Memory B cell (primary cell): Measurements from ENCODE around the gene BRIP1.
"Not testable (repeated sequence)": the region's sequence is repeated elsewhere in the genome, so short reads cannot be mapped to it uniquely, and the experiment has no call there.

Experiments used
- ATAC-seq: fragments of 150-1000 bp; cut with Tn5 transposase; 2 replicates; pipeline ENCODE4 v1.10.0; 2021; ENCODE audit warnings: low read depth, mild to moderate bottlenecking, moderate library complexity
- DNase-seq, 2 donors: peaks; one replicate each; pipeline ENCODE4 v3.0.0; 2022; ENCODE audit warnings: low spot score in 2 of 2
- H3K27ac Mint-ChIP-seq: one replicate; pipeline ENCODE4 v1.8.0; 2022; ENCODE audit warnings: mild to moderate bottlenecking, moderate library complexity, mixed read lengths
- H3K27me3 Mint-ChIP-seq: one replicate; pipeline ENCODE4 v1.8.0; 2022; ENCODE audit warnings: mixed read lengths
- H3K36me3 Mint-ChIP-seq: one replicate; pipeline ENCODE4 v1.8.0; 2022; ENCODE audit warnings: mild to moderate bottlenecking, mixed read lengths
- H3K4me1 Mint-ChIP-seq: one replicate; pipeline ENCODE4 v1.8.0; 2022; ENCODE audit warnings: mixed read lengths
- H3K4me3 Mint-ChIP-seq: one replicate; pipeline ENCODE4 v1.8.0; 2022; ENCODE audit warnings: mild to moderate bottlenecking, moderate library complexity, mixed read lengths
- H3K9me3 Mint-ChIP-seq: one replicate; pipeline ENCODE4 v1.8.0; 2022; ENCODE audit warnings: mixed read lengths

Gene BRIP1

DNA sequence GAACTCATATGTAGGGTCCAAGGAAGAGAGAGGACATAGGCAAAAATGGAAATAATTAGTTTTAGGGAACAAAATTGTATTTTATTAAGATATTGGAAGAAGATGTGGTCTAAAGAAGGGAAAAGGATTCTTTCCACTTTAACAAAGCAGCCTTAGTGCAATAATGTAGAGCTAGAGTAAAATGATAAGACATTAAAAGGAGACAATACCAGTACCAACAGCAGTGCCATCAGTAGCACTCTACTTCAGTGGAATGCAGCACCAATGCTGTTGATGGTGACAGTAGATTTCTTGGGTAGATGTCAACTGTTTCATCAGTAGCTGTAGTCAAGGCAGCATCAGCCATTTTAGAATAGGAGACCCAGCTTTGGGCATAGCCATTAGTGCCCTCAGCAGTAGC is 124.3 kb downstream of the BRIP1 start:
- Mint-ChIP-seq H3K9me3 (peaks cover 14% of the 10 kb centered on the region), H3K4me1 (no peaks in the 10 kb centered on the region), H3K27ac (no peak overlapping the region), H3K36me3 (peaks cover 13% of the 10 kb centered on the region), H3K4me3 (no peak overlapping the region), H3K27me3 (no peaks in the 10 kb centered on the region)
- ATAC-seq (no peak), DNase-seq (no peak)

DNA sequence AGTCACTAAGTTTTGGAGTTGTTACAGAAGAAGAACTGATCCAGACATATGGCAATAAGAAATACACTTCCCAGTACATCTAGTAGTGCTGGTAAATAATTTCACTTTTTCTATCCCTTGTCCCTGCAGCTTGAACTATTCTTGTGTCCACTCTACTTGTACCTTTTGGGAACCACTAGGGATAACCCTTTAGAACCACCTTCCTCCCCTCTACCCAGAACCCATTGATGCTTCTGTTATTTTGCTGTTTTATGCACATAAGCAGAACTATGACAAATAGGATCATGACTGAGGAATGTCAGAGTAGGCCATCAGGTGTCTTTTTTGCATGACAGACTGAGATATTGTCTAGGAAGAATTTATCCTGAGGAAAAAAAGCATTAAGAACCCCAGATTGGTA is 125.1 kb downstream of the BRIP1 start:
- peaks cover 13% of the 10 kb centered on the region for H3K36me3 Mint-ChIP-seq
- H3K27me3 Mint-ChIP-seq: no peaks in the 10 kb centered on the region
- no peak overlapping the region for H3K4me3 Mint-ChIP-seq
- no peak overlapping the region for H3K27ac Mint-ChIP-seq
- no peaks in the 10 kb centered on the region for H3K4me1 Mint-ChIP-seq
- H3K9me3 Mint-ChIP-seq: peaks cover 14% of the 10 kb centered on the region
- no peak for ATAC-seq
- DNase-seq: no peak

DNA sequence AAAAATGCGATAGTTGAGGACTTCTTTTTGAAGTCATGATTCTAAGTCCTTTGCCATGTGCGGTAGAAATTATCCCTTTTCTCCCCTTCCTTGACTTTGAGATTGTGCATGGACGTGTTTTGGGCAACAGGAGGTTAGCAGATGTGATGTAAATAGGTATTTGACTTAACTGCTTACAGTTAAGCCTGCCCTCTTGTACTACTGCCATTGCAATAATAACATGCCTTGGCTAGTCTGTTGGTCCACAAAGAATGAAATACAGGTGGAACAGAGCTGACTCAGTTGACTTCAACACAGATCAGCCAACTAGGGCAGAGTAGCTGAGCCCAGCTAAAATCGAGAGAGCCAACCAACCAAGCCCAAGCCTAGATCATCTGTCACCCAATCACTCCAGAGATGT is 125.5 kb downstream of the BRIP1 start:
- Mint-ChIP-seq H3K4me3 (no peak overlapping the region), H3K27me3 (no peaks in the 10 kb centered on the region), H3K36me3 (peaks cover 13% of the 10 kb centered on the region), H3K27ac (no peak overlapping the region), H3K9me3 (peaks cover 14% of the 10 kb centered on the region), H3K4me1 (no peaks in the 10 kb centered on the region)
- no peak for ATAC-seq
- no peak for DNase-seq

DNA sequence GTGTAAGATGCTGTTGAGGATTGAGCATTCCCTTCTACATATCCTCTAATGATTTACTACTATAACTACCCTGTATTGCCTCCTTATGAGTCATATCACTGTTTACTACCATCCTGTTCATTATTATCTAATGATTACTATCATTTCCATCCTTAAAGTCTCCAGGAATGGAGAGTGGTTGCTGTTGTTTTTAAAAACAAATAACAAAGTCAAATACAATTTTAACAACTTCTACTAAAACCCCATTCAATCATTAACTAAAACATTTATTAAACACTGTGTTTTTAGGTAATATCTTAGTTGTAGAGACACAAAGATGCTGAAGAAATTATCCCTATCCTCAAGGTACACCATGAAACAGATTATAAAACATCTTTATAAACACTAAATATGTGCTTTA is 126.9 kb downstream of the BRIP1 start:
- H3K4me3 Mint-ChIP-seq: no peak overlapping the region
- no peaks in the 10 kb centered on the region for H3K27me3 Mint-ChIP-seq
- no peaks in the 10 kb centered on the region for H3K4me1 Mint-ChIP-seq
- peaks cover 13% of the 10 kb centered on the region for H3K9me3 Mint-ChIP-seq
- no peak overlapping the region for H3K27ac Mint-ChIP-seq
- ATAC-seq (no peak), DNase-seq (no peak)
- peaks cover 13% of the 10 kb centered on the region for H3K36me3 Mint-ChIP-seq

DNA sequence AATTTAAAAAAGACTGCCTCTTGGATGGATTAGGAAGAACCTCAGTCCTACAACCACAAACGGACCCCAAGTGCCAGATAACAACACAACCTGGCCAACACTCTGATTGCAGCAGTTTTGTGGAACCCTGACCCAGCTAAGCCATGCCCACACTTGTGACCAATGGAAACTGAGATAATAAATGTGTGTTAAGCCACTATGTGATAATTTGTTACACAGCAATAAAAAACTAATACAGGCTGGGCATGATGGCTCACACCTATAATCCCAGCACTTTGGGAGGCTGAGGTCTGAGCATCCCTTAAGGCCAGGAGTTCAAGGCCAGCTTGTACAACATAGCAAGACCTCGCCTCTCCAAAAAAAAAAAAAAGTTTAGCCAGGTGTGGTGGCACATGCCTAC is 127.5 kb downstream of the BRIP1 start:
- no peak for ATAC-seq
- peaks cover 8% of the 10 kb centered on the region for H3K36me3 Mint-ChIP-seq
- no peak overlapping the region for H3K4me3 Mint-ChIP-seq
- H3K9me3 Mint-ChIP-seq: peaks cover 7% of the 10 kb centered on the region
- no peaks in the 10 kb centered on the region for H3K4me1 Mint-ChIP-seq
- no peaks in the 10 kb centered on the region for H3K27me3 Mint-ChIP-seq
- no peak overlapping the region for H3K27ac Mint-ChIP-seq
- DNase-seq: no peak

DNA sequence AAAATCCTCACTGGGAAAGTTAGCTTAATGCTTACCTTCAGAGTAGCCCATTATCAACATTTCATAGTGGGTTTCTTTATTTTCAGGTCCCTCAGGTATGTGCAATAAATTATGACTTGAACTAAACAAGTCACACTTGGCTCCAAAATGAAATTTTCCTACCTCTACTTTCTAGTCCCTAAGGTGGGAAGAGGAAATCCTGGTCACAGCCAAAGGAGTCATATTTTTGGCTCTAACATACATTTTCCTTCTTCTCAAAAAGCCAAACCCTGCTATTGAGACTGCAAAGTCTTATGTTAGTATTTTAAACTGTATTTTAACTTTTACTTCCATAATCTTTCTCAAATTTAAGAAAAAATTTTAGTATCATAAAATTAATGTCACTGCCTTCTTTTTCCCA is 128.9 kb downstream of the BRIP1 start:
- peaks cover 5% of the 10 kb centered on the region for H3K36me3 Mint-ChIP-seq
- H3K4me3 Mint-ChIP-seq: no peak overlapping the region
- DNase-seq (no peak), ATAC-seq (no peak)
- H3K9me3 Mint-ChIP-seq: peaks cover 7% of the 10 kb centered on the region
- no peak overlapping the region for H3K27ac Mint-ChIP-seq
- no peaks in the 10 kb centered on the region for H3K4me1 Mint-ChIP-seq
- no peaks in the 10 kb centered on the region for H3K27me3 Mint-ChIP-seq

DNA sequence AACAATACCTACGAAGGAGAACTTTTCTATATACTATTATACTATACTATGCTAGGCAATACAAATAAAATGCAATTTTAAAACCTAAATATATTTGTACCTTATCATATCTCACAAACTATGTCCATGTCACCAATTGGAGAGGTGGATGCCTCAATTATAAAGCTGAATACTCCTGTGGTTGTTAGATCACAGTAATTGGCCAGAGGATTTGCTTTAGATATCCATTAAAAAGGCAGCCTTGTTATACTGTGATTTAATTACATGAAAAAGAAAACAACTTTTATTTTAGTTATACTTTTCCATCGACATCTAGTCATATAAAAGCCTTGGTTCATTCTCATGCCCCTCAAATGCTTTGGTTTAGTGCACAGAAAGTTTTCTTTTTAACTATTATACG is 129.3 kb downstream of the BRIP1 start:
- H3K27me3 Mint-ChIP-seq: no peaks in the 10 kb centered on the region
- peaks cover 7% of the 10 kb centered on the region for H3K9me3 Mint-ChIP-seq
- ATAC-seq (no peak), DNase-seq (no peak)
- H3K27ac Mint-ChIP-seq: no peak overlapping the region
- peaks cover 5% of the 10 kb centered on the region for H3K36me3 Mint-ChIP-seq
- no peaks in the 10 kb centered on the region for H3K4me1 Mint-ChIP-seq
- no peak overlapping the region for H3K4me3 Mint-ChIP-seq

DNA sequence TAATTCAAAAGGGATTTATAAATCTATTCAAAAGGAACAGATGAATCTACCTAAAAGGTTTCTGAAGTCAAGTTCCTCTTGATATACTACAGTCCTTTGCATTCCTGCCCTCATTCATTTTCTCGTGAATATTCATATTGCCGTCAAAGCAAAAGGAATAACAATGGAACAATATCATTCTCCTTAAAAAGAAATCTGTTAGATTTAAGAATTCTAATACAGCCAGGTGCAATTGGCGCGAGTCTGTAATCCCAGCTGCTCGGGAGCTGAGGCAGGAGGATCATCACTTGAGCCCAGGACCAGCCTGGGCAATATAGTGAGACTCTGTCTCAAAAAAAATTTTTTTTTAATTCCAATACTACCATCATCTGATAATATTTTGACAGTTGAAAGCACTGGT is 130.3 kb downstream of the BRIP1 start:
- DNase-seq (no peak), ATAC-seq (no peak)
- H3K9me3 Mint-ChIP-seq: peaks cover 7% of the 10 kb centered on the region
- H3K36me3 Mint-ChIP-seq: peaks cover 3% of the 10 kb centered on the region
- no peak overlapping the region for H3K27ac Mint-ChIP-seq
- H3K27me3 Mint-ChIP-seq: no peaks in the 10 kb centered on the region
- H3K4me3 Mint-ChIP-seq: no peak overlapping the region
- H3K4me1 Mint-ChIP-seq: no peaks in the 10 kb centered on the region

DNA sequence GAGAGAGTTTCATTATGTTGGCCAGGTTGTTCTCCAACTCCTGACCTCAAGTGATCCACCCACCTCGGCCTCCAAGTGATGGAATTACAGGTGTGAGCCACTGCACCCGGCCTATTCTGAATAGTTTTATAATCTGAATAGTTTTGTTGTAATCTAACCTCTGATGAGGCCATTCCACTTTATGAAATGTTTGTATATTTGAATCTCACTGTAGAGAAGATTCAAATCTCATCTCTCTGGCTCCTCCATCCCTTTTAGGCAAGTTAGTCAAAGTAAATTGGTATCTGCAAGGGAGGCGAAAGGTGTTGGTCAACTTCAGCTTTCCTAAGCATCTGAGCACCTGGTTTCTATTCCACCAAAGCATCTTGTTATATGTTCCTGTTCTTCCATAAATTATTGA is 131.2 kb downstream of the BRIP1 start:
- no peak overlapping the region for H3K27ac Mint-ChIP-seq
- DNase-seq (no peak), ATAC-seq (no peak)
- no peaks in the 10 kb centered on the region for H3K36me3 Mint-ChIP-seq
- peaks cover 4% of the 10 kb centered on the region for H3K9me3 Mint-ChIP-seq
- no peaks in the 10 kb centered on the region for H3K4me1 Mint-ChIP-seq
- H3K27me3 Mint-ChIP-seq: no peaks in the 10 kb centered on the region
- H3K4me3 Mint-ChIP-seq: no peak overlapping the region

DNA sequence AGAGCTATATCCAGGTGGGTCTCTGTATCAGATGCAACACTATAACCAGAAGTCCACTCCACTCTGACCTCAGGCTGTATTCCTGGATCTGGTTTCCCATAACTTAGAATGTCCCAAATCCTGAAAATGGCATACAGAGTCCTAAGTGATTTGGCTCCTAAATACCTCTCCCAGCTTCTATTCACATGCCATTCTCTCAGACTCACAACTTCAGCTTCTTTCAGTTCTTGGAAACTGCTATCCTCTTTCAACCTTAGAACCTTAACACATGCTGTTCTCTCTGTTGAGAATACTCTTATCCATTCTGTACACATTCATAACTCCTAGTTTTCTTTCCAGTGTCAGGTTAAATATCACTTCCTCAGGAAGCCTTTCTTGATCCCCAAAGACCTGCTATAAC is 132.0 kb downstream of the BRIP1 start:
- Mint-ChIP-seq H3K4me3 (no peak overlapping the region), H3K9me3 (peaks cover under 1% of the 10 kb centered on the region), H3K4me1 (no peaks in the 10 kb centered on the region), H3K27ac (no peak overlapping the region), H3K36me3 (no peaks in the 10 kb centered on the region), H3K27me3 (no peaks in the 10 kb centered on the region)
- ATAC-seq: no peak
- no peak for DNase-seq

DNA sequence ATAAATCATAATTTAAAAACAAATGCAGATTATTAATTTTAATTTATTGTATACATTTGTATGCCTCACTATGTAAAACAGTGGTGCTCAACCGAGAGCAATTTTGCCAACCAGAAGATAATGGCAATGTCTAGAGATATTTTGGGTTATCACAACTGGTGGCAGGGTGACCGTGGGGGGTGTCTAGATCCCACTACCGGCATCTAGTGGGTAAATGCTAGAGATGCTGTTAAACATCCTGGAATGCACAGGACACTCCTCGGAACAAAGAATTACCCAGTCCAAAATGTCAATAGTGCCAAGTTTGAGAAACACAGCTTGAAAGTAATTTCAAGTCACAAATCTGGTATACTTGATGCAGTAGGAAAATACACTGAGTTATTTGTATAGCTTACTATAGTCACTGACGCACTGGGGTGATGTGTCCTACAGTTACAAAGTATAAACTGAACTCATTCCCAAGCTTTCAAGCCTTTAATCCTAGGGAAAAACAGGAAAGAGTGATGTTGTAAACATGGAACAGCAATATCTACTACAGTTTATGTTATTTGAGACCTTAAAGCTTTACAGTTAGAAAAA is 133.5 kb downstream of the BRIP1 start:
- Mint-ChIP-seq H3K9me3 (no peaks in the 10 kb centered on the region), H3K27ac (no peak overlapping the region), H3K4me1 (no peaks in the 10 kb centered on the region), H3K4me3 (no peak overlapping the region), H3K27me3 (no peaks in the 10 kb centered on the region), H3K36me3 (no peaks in the 10 kb centered on the region)
- DNase-seq: no peak
- no peak for ATAC-seq

DNA sequence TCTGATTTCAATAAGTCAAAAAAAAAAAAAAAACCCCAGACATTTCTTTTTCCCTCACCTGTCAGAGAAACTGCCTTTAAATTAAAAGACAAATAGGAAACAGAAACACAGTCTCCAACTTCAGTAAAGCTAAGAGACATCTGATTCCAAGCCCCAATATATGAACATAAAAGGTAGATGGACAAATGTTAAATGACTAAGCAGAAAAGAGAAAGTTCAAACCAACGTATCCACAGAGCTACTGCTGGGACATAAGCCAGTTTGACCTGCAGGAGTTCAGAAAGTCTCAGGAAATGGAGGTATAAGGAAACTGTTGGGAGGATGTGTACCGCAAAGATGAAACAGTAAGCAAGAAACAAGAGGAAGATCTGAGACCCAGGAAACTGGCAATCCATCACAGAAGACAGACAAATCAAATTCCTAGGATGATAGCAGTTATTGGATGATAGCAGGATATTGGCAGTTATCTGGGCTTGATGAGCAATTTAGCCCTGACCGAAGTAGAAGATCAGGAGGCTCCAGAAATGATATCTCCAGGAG is 135.0 kb downstream of the BRIP1 start:
- H3K4me3 Mint-ChIP-seq: no peak overlapping the region
- H3K9me3 Mint-ChIP-seq: no peaks in the 10 kb centered on the region
- H3K27me3 Mint-ChIP-seq: no peaks in the 10 kb centered on the region
- H3K36me3 Mint-ChIP-seq: no peaks in the 10 kb centered on the region
- no peaks in the 10 kb centered on the region for H3K4me1 Mint-ChIP-seq
- H3K27ac Mint-ChIP-seq: no peak overlapping the region
- DNase-seq (no peak), ATAC-seq (no peak)

DNA sequence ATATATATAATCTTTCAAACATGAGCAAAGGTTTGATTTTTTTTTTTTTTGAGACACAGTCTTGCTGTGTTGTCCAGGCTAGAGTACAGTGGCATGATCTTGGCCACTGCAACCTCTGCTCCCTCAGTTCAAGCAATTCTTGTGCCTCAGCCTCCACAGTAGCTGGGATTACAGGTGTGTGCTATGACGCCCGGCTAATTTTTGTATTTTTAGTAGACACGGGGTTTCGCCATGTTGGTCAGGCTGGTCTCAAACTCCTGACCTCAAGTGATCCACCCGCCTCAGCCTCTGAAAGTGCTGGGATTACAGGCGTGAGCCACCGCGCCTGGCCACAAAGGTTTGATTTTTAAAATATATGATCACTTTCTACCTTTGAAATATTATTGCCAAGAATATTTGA is 135.5 kb downstream of the BRIP1 start:
- H3K36me3 Mint-ChIP-seq, ATAC-seq, H3K27ac Mint-ChIP-seq, H3K4me1 Mint-ChIP-seq, H3K9me3 Mint-ChIP-seq, H3K27me3 Mint-ChIP-seq, DNase-seq, H3K4me3 Mint-ChIP-seq: not testable (repeated sequence)

DNA sequence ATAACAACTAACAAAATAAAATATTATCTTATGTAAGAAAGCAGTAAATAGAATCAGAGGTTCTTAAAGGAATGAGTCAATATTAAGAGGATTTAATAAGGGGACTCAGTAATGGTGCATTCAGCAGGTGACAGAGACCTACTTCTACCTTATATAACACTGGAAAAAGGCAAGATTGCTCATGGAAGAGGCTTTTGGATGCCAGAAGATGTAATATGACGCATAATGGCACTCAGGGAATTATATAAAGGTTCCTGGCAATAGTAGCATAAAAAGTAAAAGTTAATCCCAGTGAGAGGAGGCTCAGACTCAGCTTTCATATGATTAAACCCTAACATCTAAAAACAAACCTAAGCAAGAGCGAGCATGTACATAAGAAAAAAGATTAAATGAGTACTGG is 136.4 kb downstream of the BRIP1 start:
- ATAC-seq (no peak), DNase-seq (no peak)
- Mint-ChIP-seq H3K36me3 (no peaks in the 10 kb centered on the region), H3K4me3 (no peak overlapping the region), H3K27ac (no peak overlapping the region), H3K27me3 (no peaks in the 10 kb centered on the region), H3K9me3 (no peaks in the 10 kb centered on the region), H3K4me1 (no peaks in the 10 kb centered on the region)

DNA sequence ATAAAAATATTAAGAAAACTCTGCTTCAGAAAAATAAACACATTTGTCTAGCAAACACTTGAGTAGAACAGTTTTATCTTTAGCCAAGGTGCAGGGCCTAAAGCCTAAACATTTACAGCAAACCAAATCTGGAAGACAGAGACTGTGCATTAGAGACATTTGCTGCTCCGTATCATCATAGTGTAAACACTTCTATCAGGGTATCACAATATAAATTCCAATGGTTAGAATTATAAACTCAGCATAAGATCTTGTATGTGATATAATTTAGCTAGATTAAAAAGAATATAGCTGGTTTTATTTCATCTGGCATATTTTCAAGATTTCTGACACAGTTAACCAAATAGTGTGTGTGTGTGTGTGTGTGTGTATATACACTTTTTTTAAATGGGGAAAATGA is 138.6 kb downstream of the BRIP1 start:
- Mint-ChIP-seq H3K4me3 (no peak overlapping the region), H3K9me3 (no peaks in the 10 kb centered on the region)
- no peak for ATAC-seq

More for the DNA sequence above, 138.6 kb downstream of the BRIP1 start:
- no peak overlapping the region for H3K27ac Mint-ChIP-seq
- H3K27me3 Mint-ChIP-seq: no peaks in the 10 kb centered on the region
- no peaks in the 10 kb centered on the region for H3K36me3 Mint-ChIP-seq
- DNase-seq: no peak
- H3K4me1 Mint-ChIP-seq: no peaks in the 10 kb centered on the region
